Erythroblast (primary cell): ENCODE data around the gene MOV10L1.

Source experiments
- GATA1 ChIP-seq: IDR thresholded peaks from 2 replicates; pipeline ENCODE4 v1.6.1; 2011; ENCODE audit warnings: low read depth, mild to moderate bottlenecking, control low read depth, low read length, moderate library complexity
- POLR2A ChIP-seq: IDR thresholded peaks from 2 replicates; pipeline ENCODE4 v1.6.1; 2011; ENCODE audit warnings: mild to moderate bottlenecking, low read length

- TF ChIP-seq POLR2A (no peak), GATA1 (no peak)
These were observed 116.2 kb downstream of the MOV10L1 start for GRCh38 chr22:50205781-50206569.
